Ectodermal cell (in vitro differentiated cells): ENCODE data around the gene SORCS2.

Experiments
- H3K27ac ChIP-seq: 2 replicates; pipeline ENCODE4 v1.7.0; 2013; ENCODE audit warnings: mild to moderate bottlenecking, low read depth, low read length; ENCODE audit not compliant: insufficient read depth, poor library complexity, severe bottlenecking
- H3K27me3 ChIP-seq: 2 replicates; pipeline ENCODE4 v1.7.0; 2013; ENCODE audit warnings: mild to moderate bottlenecking, low read length; ENCODE audit not compliant: insufficient read depth, control insufficient read depth, poor library complexity, severe bottlenecking
- H3K36me3 ChIP-seq: one replicate; pipeline ENCODE4 v1.7.0; 2013; ENCODE audit warnings: low read length; ENCODE audit not compliant: control insufficient read depth, insufficient read depth
- H3K4me1 ChIP-seq: one replicate; pipeline ENCODE4 v1.7.0; 2013; ENCODE audit warnings: low read length; ENCODE audit not compliant: control insufficient read depth, insufficient read depth
- H3K4me3 ChIP-seq: 2 replicates; pipeline ENCODE4 v1.7.0; 2013; ENCODE audit warnings: low read depth, low read length, control low read depth; ENCODE audit not compliant: insufficient read depth
- H3K9me3 ChIP-seq: 2 replicates; pipeline ENCODE4 v1.7.0; 2013; ENCODE audit warnings: mild to moderate bottlenecking, low read length, moderate library complexity; ENCODE audit not compliant: control insufficient read depth
- WGBS, 2 experiments: methylation state at CpG; one replicate each; pipeline ENCODE4 v1.1.7; 2013; ENCODE audit warnings: missing lambda C conversion rate in 2 of 2; 5-methylcytosine and 5-hydroxymethylcytosine counted together

Gene SORCS2

DNA sequence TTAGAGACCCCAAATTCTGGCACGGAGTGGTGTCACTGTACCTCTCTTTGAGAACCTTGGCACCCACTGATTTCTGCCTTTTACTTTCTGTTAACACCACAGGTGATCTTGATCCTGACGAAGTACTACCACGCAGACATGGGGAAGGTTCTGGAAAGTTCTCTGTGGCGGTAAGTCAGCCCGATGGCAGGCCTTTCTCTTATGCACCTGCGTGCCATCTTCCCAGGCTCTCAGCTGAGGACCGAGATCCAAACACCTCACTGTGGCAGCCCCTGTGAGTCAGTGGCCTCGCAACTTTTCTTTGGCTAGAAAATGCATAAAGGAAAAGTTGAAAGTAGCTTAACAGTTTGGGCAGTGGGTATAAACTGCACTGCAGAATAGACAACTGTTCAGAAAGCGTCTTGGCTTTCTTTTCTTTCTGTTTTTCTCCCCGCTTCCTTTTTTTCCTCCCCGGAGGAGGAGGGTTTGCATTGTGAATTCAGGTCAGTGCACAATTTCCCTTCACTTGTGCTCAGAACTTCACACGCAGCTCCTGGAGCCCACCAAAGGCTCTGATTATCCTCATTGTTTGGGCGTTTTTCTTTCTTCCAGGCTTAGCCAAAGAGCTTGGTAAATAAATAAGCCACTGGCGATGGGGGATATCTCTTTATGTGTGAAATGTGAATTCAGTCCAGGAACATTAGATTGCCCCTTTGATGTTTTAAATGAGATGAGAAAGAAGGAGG lies 204.0 kb downstream of the SORCS2 start:
- Histone ChIP-seq H3K27me3 (no peaks in the 10 kb centered on the region), H3K27ac (peak overlapping the region; percentile 0), H3K4me3 (no peak overlapping the region), H3K36me3 (no peaks in the 10 kb centered on the region), H3K9me3 (no peaks in the 10 kb centered on the region), H3K4me1 (peaks cover 35% of the 10 kb centered on the region)
- 80 to 83% methylated on average over 14 of the region's 14 CpGs for WGBS, 2 experiments

DNA sequence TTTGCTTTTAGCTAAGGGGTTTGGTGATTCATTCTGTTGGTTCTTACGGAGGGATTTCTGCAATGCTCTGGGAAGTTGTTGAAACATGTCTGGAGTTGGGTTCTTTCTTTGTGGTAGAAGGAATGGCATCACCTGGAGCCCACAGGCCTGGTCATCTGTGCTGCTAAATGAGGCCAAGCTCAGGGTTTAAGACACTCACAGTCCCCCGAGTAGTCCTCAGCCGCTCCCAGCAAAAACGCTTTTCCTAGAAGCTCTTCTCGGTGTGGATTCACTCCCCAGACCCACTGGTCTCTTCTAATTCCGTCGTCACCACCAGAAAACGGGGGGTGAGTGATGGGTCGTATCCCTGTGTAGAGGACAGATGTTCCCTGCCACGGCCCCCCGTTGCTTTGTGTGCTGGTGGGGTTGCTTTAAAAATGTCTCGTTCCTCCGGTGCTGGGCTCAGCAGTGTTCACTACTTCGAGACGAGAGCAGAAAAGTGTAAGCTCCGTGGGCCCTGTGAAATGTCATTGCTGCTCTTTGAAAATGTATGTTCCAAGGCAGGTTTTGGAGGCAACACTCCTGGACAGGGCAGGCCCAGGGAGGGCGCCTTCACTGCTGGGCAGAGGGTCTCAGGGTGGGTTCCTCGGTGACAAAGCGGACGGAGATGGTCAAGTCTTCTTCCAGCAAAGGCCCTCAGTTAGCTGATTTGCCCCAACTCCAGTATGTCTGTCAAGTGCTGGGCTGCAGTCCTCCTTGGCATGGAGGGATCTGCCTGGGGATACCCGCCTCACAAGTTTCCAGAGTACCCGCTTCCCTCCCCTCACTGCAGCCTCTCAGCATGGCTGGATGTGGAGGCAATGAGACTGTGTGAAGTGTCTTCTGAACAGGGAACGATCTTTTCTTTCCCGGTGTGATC lies 205.1 kb downstream of the SORCS2 start:
- Histone ChIP-seq H3K36me3 (no peaks in the 10 kb centered on the region), H3K27ac (no peak overlapping the region), H3K4me3 (no peak overlapping the region), H3K27me3 (no peaks in the 10 kb centered on the region), H3K4me1 (peaks cover 35% of the 10 kb centered on the region), H3K9me3 (no peaks in the 10 kb centered on the region)
- WGBS, 2 experiments: 89 to 90% methylated on average over 24 of the region's 24 CpGs

DNA sequence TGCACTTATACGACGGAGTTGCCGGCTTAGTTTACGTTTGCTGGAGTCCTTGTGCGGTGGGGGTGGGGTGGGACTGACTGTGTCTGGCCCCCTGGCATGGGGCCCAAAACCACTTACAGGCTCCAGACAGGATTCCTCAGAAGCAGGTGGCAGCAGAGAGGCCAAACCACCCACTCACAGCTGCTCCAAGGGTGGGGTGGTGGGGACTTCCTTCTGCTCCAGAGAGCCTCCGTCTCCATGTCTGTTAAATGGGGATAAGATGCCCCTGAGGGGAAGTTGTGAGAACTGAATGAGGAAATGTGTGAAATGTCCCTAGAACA lies 205.7 kb downstream of the SORCS2 start:
- WGBS, 2 experiments: 85 to 87% methylated on average over 6 of the region's 6 CpGs
- no peaks in the 10 kb centered on the region for H3K27me3 ChIP-seq
- no peak overlapping the region for H3K27ac ChIP-seq

DNA sequence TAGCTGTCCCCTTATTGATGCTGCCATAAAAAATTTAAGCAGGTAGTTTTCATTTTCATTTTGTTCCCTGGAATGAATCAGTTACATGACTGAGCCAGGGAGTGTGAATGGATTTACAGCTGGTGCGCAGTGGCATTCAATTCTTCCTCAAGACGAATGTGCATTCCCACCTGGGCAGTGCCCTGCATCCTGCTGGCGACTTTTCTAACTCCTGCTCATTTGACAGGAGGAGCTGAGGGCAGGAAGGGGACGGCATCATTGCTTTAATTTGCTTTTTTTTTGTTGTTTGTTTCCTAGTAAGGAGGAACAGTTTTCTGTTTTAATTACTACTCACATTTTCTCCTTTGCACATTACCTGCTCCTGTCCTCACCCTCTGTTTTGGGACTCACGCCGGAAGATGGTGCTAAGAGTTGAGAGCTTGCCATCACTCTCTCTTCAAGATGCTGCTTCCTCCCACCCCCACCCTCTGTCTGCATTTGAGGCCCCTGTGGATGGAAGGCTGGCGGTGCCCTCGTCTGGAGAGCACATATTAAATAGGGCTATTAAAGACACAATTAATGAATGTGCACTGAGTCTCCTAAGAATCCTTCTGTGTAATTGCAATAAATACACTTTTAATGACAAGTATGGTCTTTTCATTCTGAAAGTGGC lies 206.6 kb downstream of the SORCS2 start:
- Histone ChIP-seq H3K4me3 (no peak overlapping the region), H3K27ac (no peak overlapping the region), H3K27me3 (no peaks in the 10 kb centered on the region), H3K36me3 (no peaks in the 10 kb centered on the region), H3K9me3 (no peaks in the 10 kb centered on the region), H3K4me1 (peaks cover 26% of the 10 kb centered on the region)
- 82 to 86% methylated on average over 6 to 8 of the region's 8 CpGs for WGBS, 2 experiments

More for the DNA sequence above, 205.7 kb downstream of the SORCS2 start:
- Histone ChIP-seq H3K4me1 (peaks cover 34% of the 10 kb centered on the region), H3K4me3 (no peak overlapping the region), H3K36me3 (no peaks in the 10 kb centered on the region), H3K9me3 (no peaks in the 10 kb centered on the region)

DNA sequence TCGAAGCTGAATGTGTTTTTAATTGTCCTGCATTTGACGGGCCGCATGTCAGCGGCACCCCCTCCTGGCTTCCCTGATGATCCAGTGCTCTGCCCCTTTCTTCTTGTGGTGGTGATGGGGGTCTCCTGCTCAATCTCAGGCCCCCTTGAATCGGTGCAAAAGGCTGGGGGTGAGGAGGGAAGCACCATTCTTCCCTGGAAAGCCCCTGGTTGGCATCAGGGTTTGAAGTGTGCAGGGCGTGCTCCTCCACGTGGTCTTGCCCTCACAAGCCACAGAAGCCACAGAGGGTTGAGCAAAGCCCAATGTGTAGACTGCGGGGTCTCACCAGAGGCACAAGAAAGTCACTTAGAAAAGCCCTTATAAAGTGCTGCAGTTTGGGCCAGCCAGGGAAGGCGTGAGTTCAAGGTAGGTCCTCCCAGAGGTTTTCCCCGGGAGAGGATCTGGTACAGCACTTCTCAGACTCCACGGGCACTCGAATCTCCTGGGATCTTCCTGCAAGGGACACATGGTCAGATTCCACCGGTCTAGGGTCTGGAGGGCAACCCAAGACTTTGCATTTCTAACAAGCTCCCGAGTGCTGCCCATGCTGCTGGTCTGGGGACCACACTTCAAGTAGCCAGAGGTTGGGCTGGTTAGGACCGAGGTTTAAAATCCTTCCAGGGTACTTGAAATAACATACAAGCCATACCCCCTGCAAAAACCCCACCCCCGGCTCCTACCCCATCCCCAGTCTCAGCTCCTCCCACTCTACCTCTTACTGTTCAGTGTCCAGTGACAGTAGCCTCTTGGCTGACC lies 207.3 kb downstream of the SORCS2 start:
- H3K4me1 ChIP-seq: peaks cover 22% of the 10 kb centered on the region
- H3K27ac ChIP-seq: no peak overlapping the region
- no peaks in the 10 kb centered on the region for H3K27me3 ChIP-seq
- no peaks in the 10 kb centered on the region for H3K36me3 ChIP-seq
- H3K9me3 ChIP-seq: no peaks in the 10 kb centered on the region
- WGBS, 2 experiments: 83 to 84% methylated on average over 16 of the region's 16 CpGs
- H3K4me3 ChIP-seq: no peak overlapping the region

DNA sequence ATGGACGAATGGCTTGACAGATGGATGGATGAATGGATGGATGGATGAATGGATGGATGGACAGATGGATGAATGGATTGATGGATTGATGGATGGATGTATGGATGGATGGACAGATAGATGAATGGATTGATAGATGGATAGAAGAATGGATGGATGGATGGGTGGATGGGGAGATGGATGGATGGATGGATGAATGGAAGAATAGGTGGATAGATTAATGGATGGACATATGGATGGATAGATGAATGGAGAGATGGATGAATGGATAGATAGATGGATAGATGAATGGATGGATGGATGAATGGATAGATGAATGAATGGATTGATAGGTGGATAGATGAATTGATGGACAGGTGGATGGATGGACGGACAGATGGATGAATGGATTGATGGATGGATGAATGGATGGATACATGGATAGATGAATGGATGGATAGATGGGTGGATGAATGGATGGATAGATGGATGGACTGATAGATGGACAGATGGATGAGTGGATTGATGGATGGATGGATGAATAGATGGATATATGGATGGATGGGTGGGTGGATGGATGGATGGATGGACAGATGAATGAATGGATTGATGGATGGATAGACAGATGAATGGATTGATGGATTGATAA lies 208.4 kb downstream of the SORCS2 start:
- peaks cover 16% of the 10 kb centered on the region for H3K4me1 ChIP-seq
- H3K36me3 ChIP-seq: no peaks in the 10 kb centered on the region
- no peak overlapping the region for H3K27ac ChIP-seq
- no peaks in the 10 kb centered on the region for H3K9me3 ChIP-seq
- H3K27me3 ChIP-seq: no peaks in the 10 kb centered on the region
- 64 to 68% methylated on average over 2 of the region's 2 CpGs for WGBS, 2 experiments
- no peak overlapping the region for H3K4me3 ChIP-seq

DNA sequence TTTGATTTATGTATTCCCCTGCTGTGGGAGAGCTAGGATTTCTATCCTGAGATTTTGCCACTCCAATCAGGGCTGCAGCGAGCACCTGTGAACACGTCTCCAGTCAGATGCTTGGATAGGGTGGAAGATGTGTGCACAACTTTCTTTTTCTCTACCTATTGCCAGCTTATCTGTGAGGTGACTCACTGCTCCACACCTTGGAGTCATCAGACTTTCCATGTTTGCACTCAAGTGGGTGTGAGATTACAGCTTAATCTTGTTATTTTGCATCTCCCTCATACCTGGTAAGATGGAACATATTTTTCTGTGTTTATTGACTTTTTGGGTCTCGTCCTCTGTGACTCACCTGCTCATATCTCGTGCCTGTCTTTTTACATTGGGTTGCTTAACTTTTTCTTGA lies 210.2 kb downstream of the SORCS2 start:
- 64 to 75% methylated on average over 4 of the region's 4 CpGs for WGBS, 2 experiments
- H3K27me3 ChIP-seq: no peaks in the 10 kb centered on the region
- H3K27ac ChIP-seq: no peak overlapping the region
- no peaks in the 10 kb centered on the region for H3K36me3 ChIP-seq
- H3K9me3 ChIP-seq: no peaks in the 10 kb centered on the region
- H3K4me1 ChIP-seq: peaks cover 7% of the 10 kb centered on the region
- no peak overlapping the region for H3K4me3 ChIP-seq

DNA sequence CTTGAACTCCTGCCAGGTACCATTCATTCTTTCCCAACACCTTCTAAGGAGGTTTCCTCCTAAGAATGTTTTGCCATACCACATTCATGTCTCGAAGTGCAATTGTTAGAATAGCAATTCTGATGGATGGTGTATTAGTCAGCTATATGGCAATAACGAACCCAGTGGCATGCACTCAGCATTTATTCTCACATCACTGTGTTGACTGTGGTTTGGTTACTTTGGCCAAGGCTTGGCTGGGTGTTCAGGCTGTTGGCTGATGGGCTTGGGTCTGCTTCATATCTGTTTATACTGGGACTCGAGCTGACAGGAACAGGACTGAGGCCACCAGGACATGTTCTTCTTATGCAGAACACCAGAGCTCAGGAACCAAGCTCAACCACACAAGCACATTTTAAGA lies 210.7 kb downstream of the SORCS2 start:
- 90 to 91% methylated on average over 3 of the region's 3 CpGs for WGBS, 2 experiments
- no peak overlapping the region for H3K27ac ChIP-seq
- no peaks in the 10 kb centered on the region for H3K36me3 ChIP-seq
- H3K4me1 ChIP-seq: peaks cover 4% of the 10 kb centered on the region
- no peaks in the 10 kb centered on the region for H3K9me3 ChIP-seq
- no peaks in the 10 kb centered on the region for H3K27me3 ChIP-seq
- H3K4me3 ChIP-seq: no peak overlapping the region

DNA sequence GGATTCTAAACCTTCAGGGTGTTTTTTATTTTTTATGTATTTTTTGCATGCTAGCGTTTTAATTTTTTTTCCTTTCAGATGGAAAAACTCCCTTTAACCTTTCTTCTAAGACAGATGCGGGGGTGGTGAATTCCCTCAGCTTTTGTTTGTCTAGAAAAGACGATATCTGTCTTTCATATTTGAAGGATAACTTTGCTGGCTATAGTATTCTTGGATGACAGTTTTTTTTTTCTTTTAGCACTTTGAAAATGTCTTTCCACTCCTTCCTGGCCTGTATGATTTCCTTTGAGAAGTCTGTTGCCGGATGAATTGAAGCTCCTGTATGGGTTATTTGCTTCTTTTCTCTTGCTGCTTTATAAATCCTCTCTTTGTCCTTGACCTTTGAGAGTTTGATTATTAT lies 215.8 kb downstream of the SORCS2 start:
- WGBS, 2 experiments: 90 to 100% methylated on average over 3 to 4 of the region's 4 CpGs
- no peaks in the 10 kb centered on the region for H3K4me1 ChIP-seq
- no peak overlapping the region for H3K27ac ChIP-seq
- no peaks in the 10 kb centered on the region for H3K9me3 ChIP-seq
- no peaks in the 10 kb centered on the region for H3K36me3 ChIP-seq
- no peak overlapping the region for H3K4me3 ChIP-seq
- H3K27me3 ChIP-seq: no peaks in the 10 kb centered on the region
